ENCODE data around the gene GPHA2. TPM values are rescaled to one million over a fixed set of nuclear protein-coding genes. Genes with fewer than 3 reads are reported as not detected.

Gene GPHA2
- total and polyA plus RNA-seq, 7 donors, result not detected

GRCh38 chr11:64959498-64959897 lies 23.8 kb upstream of the GPHA2 start:
- Histone ChIP-seq H3K4me1 (no peaks in the 10 kb centered on the region), H3K27me3 (ENCODE audit: insufficient read depth in 3 of 3, low read length in 2 of 3) (peaks cover 0 to 11% (median 2%) of the 10 kb centered on the region in 3 donors), H3K36me3 (ENCODE audit: insufficient read depth in 1 of 2, low read depth in 1 of 2) (no peaks in the 10 kb centered on the region), H3K27ac (no peak overlapping the region), H3K9me3 (no peaks in the 10 kb centered on the region), H3K4me3 (no peak overlapping the region)
- DNase-seq (no peak), ATAC-seq (no peak)
- 60 to 68% (median 61%) methylated on average over 3 of the region's 3 CpGs for WGBS, 3 donors
- TF ChIP-seq CTCF (IDR thresholded peaks at IDR 0.05), result no peak
- intact Hi-C loops (cut with DNase I), result no loop called here

GRCh38 chr11:64954201-64954600 lies 18.5 kb upstream of the GPHA2 start:
- no peaks in the 10 kb centered on the region for H3K9me3 ChIP-seq
- no peaks in the 10 kb centered on the region for H3K36me3 ChIP-seq (ENCODE audit: insufficient read depth in 1 of 2, low read depth in 1 of 2)
- no peak for DNase-seq
- WGBS, 3 donors, result 45 to 59% (median 52%) methylated on average over 5 of the region's 5 CpGs
- intact Hi-C loops (cut with DNase I), result no loop called here
- H3K27me3 ChIP-seq (ENCODE audit: insufficient read depth in 3 of 3, low read length in 2 of 3), result peaks cover 0 to 8% (median 0%) of the 10 kb centered on the region in 3 donors
- H3K27ac ChIP-seq, result no peak overlapping the region
- no peak for ATAC-seq
- H3K4me3 ChIP-seq, result no peak overlapping the region
- H3K4me1 ChIP-seq, result no peaks in the 10 kb centered on the region
- no peak for TF ChIP-seq CTCF (IDR thresholded peaks at IDR 0.05)

- ATAC-seq, result no peak
- WGBS, 3 donors, result 62 to 74% (median 69%) methylated on average over 4 of the region's 4 CpGs
- H3K36me3 ChIP-seq (ENCODE audit: insufficient read depth in 1 of 2, low read depth in 1 of 2), result no peaks in the 10 kb centered on the region
- TF ChIP-seq CTCF (IDR thresholded peaks at IDR 0.05), result no peak
- no peak for DNase-seq
- no peaks in the 10 kb centered on the region for H3K4me1 ChIP-seq
- H3K9me3 ChIP-seq, result no peaks in the 10 kb centered on the region
- intact Hi-C loops (cut with DNase I), result no loop called here
- H3K27ac ChIP-seq, result no peak overlapping the region
- peaks cover 0 to 8% (median 0%) of the 10 kb centered on the region in 3 donors for H3K27me3 ChIP-seq (ENCODE audit: insufficient read depth in 3 of 3, low read length in 2 of 3)
- H3K4me3 ChIP-seq, result no peak overlapping the region
Measured at GRCh38 chr11:64951529-64951928, 15.8 kb upstream of the GPHA2 start.

- Histone ChIP-seq H3K4me3 (no peak overlapping the region), H3K27me3 (ENCODE audit: insufficient read depth in 3 of 3, low read length in 2 of 3) (no peaks in the 10 kb centered on the region), H3K9me3 (no peaks in the 10 kb centered on the region), H3K27ac (no peak overlapping the region), H3K36me3 (ENCODE audit: insufficient read depth in 1 of 2, low read depth in 1 of 2) (no peaks in the 10 kb centered on the region), H3K4me1 (no peaks in the 10 kb centered on the region)
- no peak for DNase-seq
- 45 to 49% (median 47%) methylated on average over 5 of the region's 5 CpGs for WGBS, 3 donors
- TF ChIP-seq CTCF (IDR thresholded peaks at IDR 0.05), result no peak
- intact Hi-C loops (cut with DNase I), result no loop called here
- ATAC-seq, result no peak
Measured at GRCh38 chr11:64947208-64947814, 11.6 kb upstream of the GPHA2 start.

- H3K36me3 ChIP-seq (ENCODE audit: insufficient read depth in 1 of 2, low read depth in 1 of 2), result peaks cover 6 to 32% of the 10 kb centered on the region in 2 donors
- no peaks in the 10 kb centered on the region for H3K27me3 ChIP-seq (ENCODE audit: insufficient read depth in 3 of 3, low read length in 2 of 3)
- no peak overlapping the region for H3K27ac ChIP-seq
- H3K4me1 ChIP-seq, result no peaks in the 10 kb centered on the region
- TF ChIP-seq CTCF (IDR thresholded peaks at IDR 0.05), result no peak
- DNase-seq, result peak in 1 of 2 donors; percentile 17
- WGBS, 3 donors, result 74 to 79% (median 75%) methylated on average over 4 of the region's 4 CpGs
- H3K9me3 ChIP-seq, result no peaks in the 10 kb centered on the region
- no peak overlapping the region for H3K4me3 ChIP-seq
- ATAC-seq, result no peak
- intact Hi-C loops (cut with DNase I), result no loop called here
Measured at GRCh38 chr11:64936539-64936938, 846 bp upstream of the GPHA2 start.

Data from psoas muscle (tissue), 8 donors.